IPS-NIHi7 (cell line): ENCODE results near the gene ACER3.
A peak's percentile ranks its signal among the peaks of the same experiment; 100 is the strongest.
"Not testable (repeated sequence)": the region's sequence is repeated elsewhere in the genome, so short reads cannot be mapped to it uniquely, and the experiment has no call there.

Source experiments
- DNase-seq: peaks from one replicate; pipeline ENCODE4 v3.0.0; 2012; ENCODE audit warnings: mixed read lengths; ENCODE audit errors: extremely low spot score

ACER3 gene

GRCh38 chr11:76919887-76920746 is 59.4 kb downstream of the ACER3 start:
- peak; percentile 81 for DNase-seq

DNA sequence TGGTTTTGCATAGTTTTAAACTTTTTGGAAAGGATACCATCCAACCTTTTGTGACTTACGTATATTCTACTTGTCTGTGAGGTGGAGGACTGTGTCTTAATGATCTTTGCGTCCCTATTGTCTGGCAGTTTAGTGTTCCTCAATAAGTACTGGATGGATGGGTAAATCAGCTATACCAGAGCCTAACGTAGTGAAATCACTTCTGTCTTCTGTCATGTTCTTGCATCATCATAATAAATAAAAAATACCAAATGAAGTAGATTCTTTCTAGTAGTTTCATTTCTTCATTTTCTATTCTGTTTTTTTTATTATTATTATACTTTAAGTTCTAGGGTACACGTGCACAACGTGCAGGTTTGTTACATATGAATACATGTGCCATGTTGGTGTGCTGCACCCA is 66.4 kb downstream of the ACER3 start:
- DNase-seq, result no peak

DNA sequence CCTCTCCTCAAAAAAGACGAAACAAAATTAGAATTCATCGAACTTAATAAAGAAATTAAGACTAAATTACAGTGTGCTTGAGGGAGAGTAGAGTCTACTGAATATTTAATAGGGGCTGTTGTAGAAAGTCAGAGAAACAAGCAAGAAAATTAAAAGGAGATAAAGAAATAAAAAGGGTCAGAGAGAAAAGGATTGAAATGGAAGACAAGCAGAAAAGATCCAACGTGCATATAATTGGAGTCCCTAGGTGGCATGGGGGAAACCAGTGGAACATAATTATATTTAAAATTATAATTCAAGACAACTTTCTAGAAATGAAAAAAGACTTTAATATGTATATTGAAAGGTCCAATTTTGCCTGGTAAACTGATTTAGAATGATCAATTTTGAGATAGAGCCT is 74.3 kb downstream of the ACER3 start:
- no peak for DNase-seq

DNA sequence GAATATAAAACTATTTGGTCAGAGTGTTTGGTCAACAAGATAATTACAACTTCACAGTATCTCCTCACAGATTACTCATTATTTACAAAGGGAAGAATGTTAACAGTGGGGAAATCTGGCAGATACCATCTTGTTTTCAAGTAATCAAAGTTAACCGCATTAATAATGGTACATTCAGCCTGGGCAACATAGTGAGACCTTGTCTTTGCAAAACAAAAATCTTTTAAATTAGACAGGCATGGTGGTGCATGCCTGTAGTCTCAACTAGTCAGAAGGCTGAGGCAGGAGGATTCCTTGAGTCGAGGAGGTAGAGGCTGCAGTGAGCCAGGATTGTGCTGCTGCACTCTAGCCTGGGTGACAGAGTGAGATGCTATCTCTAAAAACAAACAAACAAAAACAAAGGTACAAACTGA is 78.5 kb downstream of the ACER3 start:
- DNase-seq, result no peak

DNA sequence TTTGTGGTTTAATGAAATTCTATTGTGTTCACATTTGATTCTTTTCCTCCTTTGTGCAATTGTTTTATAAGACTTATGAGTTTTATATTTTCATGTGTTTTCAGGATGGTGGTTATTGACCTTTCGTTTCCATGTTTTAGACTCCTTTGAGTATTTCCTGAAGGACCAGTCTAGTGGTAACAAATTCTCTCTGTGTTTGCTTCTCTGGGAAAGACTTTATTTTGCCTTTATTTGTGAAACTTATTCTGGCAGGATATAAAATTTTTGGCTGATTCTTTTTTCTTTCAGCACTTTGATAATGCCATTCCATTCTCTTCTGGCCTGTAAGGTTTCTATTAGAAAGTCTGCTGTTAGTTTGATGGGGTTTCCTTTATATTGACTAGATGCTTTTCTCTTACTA is 83.5 kb downstream of the ACER3 start:
- no peak for DNase-seq

- DNase-seq, result no peak
Measured at GRCh38 chr11:76946223-76946622, 85.5 kb downstream of the ACER3 start.

DNA sequence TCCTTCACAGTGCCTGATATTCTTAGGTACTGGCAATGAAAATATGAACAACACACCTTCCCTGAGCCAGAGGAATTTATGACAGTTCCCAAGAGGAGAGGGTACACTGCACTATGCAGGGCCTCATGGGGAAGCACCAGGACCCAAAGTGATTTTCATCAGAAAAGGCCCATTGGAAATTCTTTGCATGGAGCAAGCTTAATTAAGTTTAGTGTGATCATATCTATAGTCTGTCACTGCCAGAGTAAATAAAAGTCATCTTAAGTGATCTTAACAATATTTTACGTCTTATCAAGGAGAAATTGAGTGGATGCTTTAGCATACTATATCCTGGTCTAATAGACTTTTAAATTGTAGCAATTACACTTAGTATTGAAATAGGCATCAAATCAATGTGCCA is 86.5 kb downstream of the ACER3 start:
- DNase-seq, result no peak

DNA sequence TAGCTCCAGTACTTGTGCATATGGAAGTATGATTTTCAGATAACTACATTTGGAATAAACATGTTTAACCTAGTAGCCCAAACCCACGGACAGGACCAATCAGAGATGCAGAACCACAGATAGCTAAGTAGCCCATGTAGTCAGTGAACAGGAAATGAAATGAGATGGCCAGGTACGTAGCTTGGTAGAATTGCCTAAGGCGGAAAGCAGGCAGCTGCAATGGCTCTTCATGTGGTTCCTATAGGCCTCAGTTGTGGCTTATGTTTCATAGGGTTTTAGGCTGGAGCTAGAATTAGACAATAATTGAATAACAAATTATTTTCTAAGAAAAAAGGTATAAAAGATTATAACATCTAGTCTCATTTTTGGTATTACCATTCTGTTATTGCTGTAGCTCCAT is 87.1 kb downstream of the ACER3 start:
- DNase-seq, result no peak

GRCh38 chr11:76955459-76956114 is 94.9 kb downstream of the ACER3 start:
- no peak for DNase-seq

- DNase-seq, result no peak
Measured at GRCh38 chr11:76962583-76963416, 102.1 kb downstream of the ACER3 start.

GRCh38 chr11:76963417-76964168 is 102.9 kb downstream of the ACER3 start:
- not testable (repeated sequence) for DNase-seq

DNA sequence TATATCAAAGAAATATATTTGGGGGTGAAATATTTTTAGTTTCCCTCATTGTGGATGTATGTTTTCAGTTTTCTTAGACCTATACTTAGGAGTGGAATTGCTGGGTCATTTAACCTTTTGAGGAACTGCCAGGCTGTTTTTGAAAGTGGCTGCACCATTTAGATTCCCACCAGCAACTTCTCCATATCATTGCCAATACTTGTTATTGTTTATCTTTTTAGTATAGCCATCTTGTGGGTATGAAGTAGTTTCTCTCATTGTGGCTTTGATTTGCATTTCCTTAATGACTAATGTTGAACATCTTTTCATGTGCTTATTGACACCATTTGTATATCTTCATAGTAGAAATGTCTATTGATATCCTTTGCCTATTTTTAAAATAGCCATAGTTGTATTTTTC is 111.3 kb downstream of the ACER3 start:
- DNase-seq, result no peak

DNA sequence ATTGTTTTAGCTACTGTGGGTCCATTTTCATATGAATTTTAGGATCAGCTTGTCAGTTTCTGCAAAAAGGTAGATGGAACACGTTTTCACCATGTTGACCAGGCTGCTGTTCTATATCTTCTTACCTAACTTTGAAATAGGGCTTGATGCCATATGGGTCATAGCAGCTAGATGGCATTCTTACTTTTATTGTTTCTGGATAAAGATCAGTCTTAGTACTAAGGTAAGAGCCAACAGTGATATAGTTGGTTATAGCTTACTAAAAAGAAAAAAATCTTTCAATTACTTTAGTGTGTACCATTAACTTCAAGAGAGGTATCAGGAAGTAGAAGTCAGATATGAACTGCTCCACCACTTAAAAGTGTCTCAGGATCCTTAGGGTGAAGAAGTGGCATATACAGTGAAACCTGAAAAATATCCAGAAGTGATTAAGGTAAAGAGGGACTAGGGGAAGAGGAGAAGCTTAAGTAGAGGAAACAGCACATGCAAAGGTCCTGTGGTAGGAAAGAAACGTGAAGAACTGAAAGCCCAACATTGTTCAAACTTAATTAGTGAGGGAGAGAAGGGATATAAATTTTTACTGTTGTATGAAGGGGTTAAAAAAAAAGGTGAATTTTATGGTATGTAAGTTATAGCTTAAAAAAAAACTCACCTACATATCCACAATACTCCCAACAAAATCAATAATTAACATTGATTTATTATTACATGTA is 113.6 kb downstream of the ACER3 start:
- DNase-seq, result no peak

DNA sequence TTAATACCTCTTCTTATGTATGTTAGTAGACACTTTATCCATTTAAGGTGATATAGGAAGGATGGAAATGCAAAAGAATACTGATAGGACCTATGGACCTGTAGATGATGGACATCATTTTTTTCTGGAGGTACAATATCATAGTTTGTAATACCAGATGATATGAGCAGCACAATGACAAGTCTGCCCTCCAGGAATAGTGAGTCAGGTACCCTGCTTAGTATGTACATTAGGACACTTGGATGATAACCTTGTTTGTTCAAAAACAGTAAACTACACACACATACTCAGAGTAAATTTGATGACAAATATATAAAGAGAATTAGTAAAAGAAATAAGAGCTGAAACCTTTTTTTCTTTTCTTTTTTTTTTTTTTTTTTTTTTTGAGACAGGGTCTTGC is 114.8 kb downstream of the ACER3 start:
- DNase-seq, result no peak

GRCh38 chr11:76977791-76978190 is 117.1 kb downstream of the ACER3 start:
- no peak for DNase-seq

DNA sequence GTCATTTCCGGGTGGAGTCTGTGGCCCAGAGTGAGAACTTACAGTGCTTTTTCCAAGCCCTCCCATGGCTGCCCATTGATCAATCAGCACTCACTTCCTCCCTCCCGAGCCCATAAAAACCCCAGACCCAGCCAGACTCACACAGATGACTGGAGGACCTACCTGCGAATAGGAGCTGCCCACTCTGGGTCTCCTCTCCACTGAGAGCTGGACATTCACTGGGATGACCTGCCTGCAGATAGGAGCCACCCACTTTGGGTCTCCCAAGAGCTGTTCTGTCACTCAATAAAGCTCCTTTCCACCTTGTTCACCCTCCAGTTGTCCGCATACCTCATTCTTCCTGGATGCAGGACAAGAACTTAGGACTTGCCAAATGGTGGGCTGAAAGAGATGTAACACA is 117.5 kb downstream of the ACER3 start:
- no peak for DNase-seq

DNA sequence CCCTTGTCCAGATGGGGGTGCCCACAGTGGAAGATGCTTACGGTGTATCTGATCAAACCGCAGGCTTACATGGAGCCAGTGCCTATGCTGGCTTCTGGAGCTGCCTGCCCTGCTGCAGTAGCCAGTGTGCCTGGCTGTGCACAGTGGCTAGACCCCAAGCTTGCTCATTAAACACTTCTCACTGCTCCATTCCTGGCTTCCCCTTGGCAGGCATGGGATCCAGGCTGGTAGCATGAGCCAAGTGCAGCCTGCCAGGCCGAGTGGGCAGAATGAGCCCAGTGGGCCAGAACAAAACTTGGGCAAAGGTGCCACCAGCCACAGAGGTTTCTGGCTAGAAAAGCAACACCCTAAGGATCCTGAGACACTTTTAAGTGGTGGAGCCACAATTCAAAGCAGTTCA is 118.1 kb downstream of the ACER3 start:
- DNase-seq, result no peak

GRCh38 chr11:76980196-76980595 is 119.5 kb downstream of the ACER3 start:
- no peak for DNase-seq

- no peak for DNase-seq
Measured at GRCh38 chr11:76984743-76985142, 124.0 kb downstream of the ACER3 start.

DNA sequence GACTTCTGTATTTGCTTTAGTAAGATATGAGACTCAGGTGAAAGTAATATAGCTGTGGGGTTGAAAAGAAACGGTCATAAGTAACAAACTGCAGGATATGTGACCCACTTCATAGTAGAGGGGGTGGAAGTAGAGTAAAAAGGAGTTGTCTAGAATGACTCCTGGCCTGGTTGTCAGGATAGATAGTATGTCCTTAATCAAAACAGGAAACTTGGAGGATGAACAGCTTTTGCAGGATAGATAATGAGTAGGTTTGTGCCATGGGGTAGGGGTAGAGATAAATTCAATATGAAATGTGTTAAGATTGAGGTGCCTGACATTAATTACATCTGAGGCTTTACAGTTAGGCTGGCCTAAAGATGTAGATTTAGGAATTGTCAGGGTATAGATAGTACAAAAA is 126.5 kb downstream of the ACER3 start:
- no peak for DNase-seq

DNA sequence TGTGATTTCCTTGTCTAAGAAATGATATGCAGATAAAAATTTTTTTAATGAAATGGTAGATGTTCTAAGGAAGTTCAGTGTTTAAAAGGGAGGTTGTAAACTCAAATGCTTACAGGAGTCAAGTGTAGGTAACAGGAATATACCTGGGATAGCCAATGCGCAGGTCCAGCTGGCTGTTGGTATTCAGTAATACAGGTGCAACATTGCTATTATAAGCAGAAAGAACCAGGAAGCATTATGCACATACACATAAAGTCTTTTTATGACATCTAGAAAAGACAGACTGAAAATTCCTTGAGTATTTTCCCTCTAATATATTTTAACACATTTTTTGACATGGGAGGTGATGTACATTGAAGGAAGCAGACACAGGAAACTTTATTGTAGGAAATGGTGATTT is 129.9 kb downstream of the ACER3 start:
- no peak for DNase-seq
